Hepatocyte (in vitro differentiated cells): ENCODE data around the gene CCM2.

Source experiments
- EZH2 ChIP-seq: fragments of 200-600 bp; sonication (generic); IDR thresholded peaks from 2 replicates; pipeline ENCODE4 v1.6.1; 2016; ENCODE audit warnings: antibody characterized with exemption, mild to moderate bottlenecking, borderline replicate concordance
- EZH2phosphoT487 ChIP-seq: fragments of 200-600 bp; sonication (generic); IDR thresholded peaks from one replicate; pipeline ENCODE4 v1.6.1; 2018; ENCODE audit warnings: antibody characterized with exemption, mild to moderate bottlenecking, low read depth, moderate library complexity; ENCODE audit not compliant: unreplicated experiment, severe bottlenecking
- TF ChIP-seq, protein P1 (sequence below): fragments of 200-600 bp; sonication (generic); IDR thresholded peaks from 2 replicates; pipeline ENCODE4 v1.5.1; 2016; ENCODE audit warnings: antibody characterized with exemption, mild to moderate bottlenecking; ENCODE audit not compliant: poor library complexity

GRCh38 chr7:45001826-45002225, 1.8 kb downstream of the CCM2 start:
- no peak for TF ChIP-seq EZH2phosphoT487
- TF ChIP-seq EZH2: no peak
- TF ChIP-seq, protein P1, sequence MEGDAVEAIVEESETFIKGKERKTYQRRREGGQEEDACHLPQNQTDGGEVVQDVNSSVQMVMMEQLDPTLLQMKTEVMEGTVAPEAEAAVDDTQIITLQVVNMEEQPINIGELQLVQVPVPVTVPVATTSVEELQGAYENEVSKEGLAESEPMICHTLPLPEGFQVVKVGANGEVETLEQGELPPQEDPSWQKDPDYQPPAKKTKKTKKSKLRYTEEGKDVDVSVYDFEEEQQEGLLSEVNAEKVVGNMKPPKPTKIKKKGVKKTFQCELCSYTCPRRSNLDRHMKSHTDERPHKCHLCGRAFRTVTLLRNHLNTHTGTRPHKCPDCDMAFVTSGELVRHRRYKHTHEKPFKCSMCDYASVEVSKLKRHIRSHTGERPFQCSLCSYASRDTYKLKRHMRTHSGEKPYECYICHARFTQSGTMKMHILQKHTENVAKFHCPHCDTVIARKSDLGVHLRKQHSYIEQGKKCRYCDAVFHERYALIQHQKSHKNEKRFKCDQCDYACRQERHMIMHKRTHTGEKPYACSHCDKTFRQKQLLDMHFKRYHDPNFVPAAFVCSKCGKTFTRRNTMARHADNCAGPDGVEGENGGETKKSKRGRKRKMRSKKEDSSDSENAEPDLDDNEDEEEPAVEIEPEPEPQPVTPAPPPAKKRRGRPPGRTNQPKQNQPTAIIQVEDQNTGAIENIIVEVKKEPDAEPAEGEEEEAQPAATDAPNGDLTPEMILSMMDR: no peak
